CD14-positive monocyte (primary cell): ENCODE data around the gene ZIC2. TPM values are rescaled to one million over a fixed set of nuclear protein-coding genes. Genes with fewer than 3 reads are reported as not detected.
"Not testable (repeated sequence)": the region's sequence is repeated elsewhere in the genome, so short reads cannot be mapped to it uniquely, and the experiment has no call there.

Experiments
- DNase-seq, 3 donors: peaks; one replicate each; pipeline ENCODE4 v3.0.0-alpha.2; 2011 to 2022
- H2AFZ ChIP-seq: 2 replicates; pipeline ENCODE4 v1.6.0; 2012; ENCODE audit warnings: mild to moderate bottlenecking, low read depth, low read length, inconsistent platforms; ENCODE audit not compliant: insufficient read depth, poor library complexity, severe bottlenecking
- H3K27ac ChIP-seq, 2 donors: 1 replicate in 1 of 2; 2 replicates in 1 of 2; pipeline ENCODE4 v1.5.1; 2012 to 2013; ENCODE audit warnings: low read length in 2 of 2, control low read depth in 1 of 2, inconsistent platforms in 1 of 2, low read depth in 1 of 2, mild to moderate bottlenecking in 1 of 2
- H3K27me3 ChIP-seq, 2 donors: one replicate each; pipeline versions ENCODE4 v1.6.0 to v1.6.1; 2011 to 2013; ENCODE audit warnings: low read length in 2 of 2; ENCODE audit not compliant: control insufficient read depth in 2 of 2, insufficient read depth in 2 of 2
- H3K36me3 ChIP-seq, 2 donors: replicated peaks in 1 of 2; 1 replicate in 1 of 2; 2 replicates in 1 of 2; pipeline versions ENCODE4 v1.5.1 to v1.6.1; 2012 to 2013; ENCODE audit warnings: low read length in 2 of 2, control low read depth in 1 of 2, inconsistent platforms in 1 of 2, mild to moderate bottlenecking in 1 of 2; ENCODE audit not compliant: insufficient read depth in 2 of 2, control insufficient read depth in 1 of 2
- H3K4me1 ChIP-seq, 2 donors: 1 replicate in 1 of 2; 2 replicates in 1 of 2; pipeline versions ENCODE4 v1.5.1 to v1.6.1; 2012 to 2013; ENCODE audit warnings: low read length in 2 of 2, control low read depth in 1 of 2, inconsistent platforms in 1 of 2, mild to moderate bottlenecking in 1 of 2, moderate library complexity in 1 of 2; ENCODE audit not compliant: insufficient read depth in 2 of 2, control insufficient read depth in 1 of 2
- H3K4me2 ChIP-seq: replicated peaks from 2 replicates; pipeline ENCODE3; 2012; ENCODE audit warnings: low read length, moderate library complexity, mild to moderate bottlenecking; ENCODE audit not compliant: poor library complexity, severe bottlenecking; ENCODE audit errors: extremely low read depth
- H3K4me3 ChIP-seq, 3 experiments: fragments of 200-600 bp in 1 of 3; sonication (generic) in 1 of 3; replicated peaks in 1 of 3; 1 replicate in 2 of 3; 2 replicates in 1 of 3; pipeline ENCODE4 v1.5.1; 2011 to 2013; ENCODE audit warnings: low read length in 3 of 3, mild to moderate bottlenecking in 3 of 3, control low read depth in 2 of 3, low read depth in 2 of 3, inconsistent platforms in 1 of 3, moderate library complexity in 1 of 3
- H3K79me2 ChIP-seq: 2 replicates; pipeline ENCODE4 v1.6.0; 2012; ENCODE audit warnings: mild to moderate bottlenecking, control low read depth, inconsistent platforms, low read length, moderate library complexity; ENCODE audit not compliant: insufficient read depth
- H3K9ac ChIP-seq: 2 replicates; pipeline ENCODE4 v1.6.0; 2017; ENCODE audit warnings: low read length, mild to moderate bottlenecking; ENCODE audit not compliant: insufficient read depth, poor library complexity, severe bottlenecking
- H3K9me3 ChIP-seq, 2 donors: replicated peaks in 1 of 2; 1 replicate in 1 of 2; 2 replicates in 1 of 2; pipeline versions ENCODE4 v1.5.1 to v1.6.1; 2012 to 2013; ENCODE audit warnings: low read length in 2 of 2, control low read depth in 1 of 2; ENCODE audit not compliant: control insufficient read depth in 1 of 2, insufficient read depth in 1 of 2
- H4K20me1 ChIP-seq: 2 replicates; pipeline ENCODE4 v1.6.0; 2012; ENCODE audit warnings: mild to moderate bottlenecking, low read length, control low read depth, moderate library complexity; ENCODE audit not compliant: insufficient read depth
- H3K27ac Mint-ChIP-seq, 7 donors: one replicate each; pipeline ENCODE4 v1.8.0; 2020; ENCODE audit warnings: mild to moderate bottlenecking in 7 of 7, mixed read lengths in 7 of 7, moderate library complexity in 6 of 7, inconsistent platforms in 2 of 7
- H3K27me3 Mint-ChIP-seq, 3 donors: one replicate each; pipeline ENCODE4 v1.8.0; 2021 to 2022; ENCODE audit warnings: low read depth in 3 of 3, mild to moderate bottlenecking in 3 of 3, mixed read lengths in 3 of 3, moderate library complexity in 3 of 3, inconsistent platforms in 1 of 3
- H3K36me3 Mint-ChIP-seq, 2 donors: one replicate each; pipeline ENCODE4 v1.8.0; 2020; ENCODE audit warnings: mixed read lengths in 2 of 2, inconsistent platforms in 1 of 2, mild to moderate bottlenecking in 1 of 2
- H3K4me1 Mint-ChIP-seq: one replicate; pipeline ENCODE4 v1.8.0; 2020; ENCODE audit warnings: mild to moderate bottlenecking, mixed read lengths
- H3K4me3 Mint-ChIP-seq, 2 donors: one replicate each; pipeline ENCODE4 v1.8.0; 2020; ENCODE audit warnings: mild to moderate bottlenecking in 2 of 2, mixed read lengths in 2 of 2, moderate library complexity in 1 of 2
- H3K9me3 Mint-ChIP-seq, 7 donors: one replicate each; pipeline ENCODE4 v1.8.0; 2020 to 2022; ENCODE audit warnings: mixed read lengths in 7 of 7, mild to moderate bottlenecking in 6 of 7, moderate library complexity in 6 of 7, inconsistent platforms in 2 of 7
- CTCF ChIP-seq: fragments of 200-600 bp; IDR thresholded peaks from one replicate; pipeline ENCODE4 v1.8.0; 2022; ENCODE audit warnings: antibody characterized with exemption, mild to moderate bottlenecking
- WGBS: methylation state at CpG from one replicate; pipeline ENCODE4 v1.1.5; 2013; ENCODE audit warnings: missing lambda C conversion rate; ENCODE audit not compliant: insufficient coverage; 5-methylcytosine and 5-hydroxymethylcytosine counted together
- intact Hi-C, 2 donors: fragments of 100-400 bp; cut with micrococcal nuclease; formaldehyde crosslinking; loops; one replicate each; pipeline versions ENCODE4 v1.15.0 to v1.15.1; 2023
- polyA plus RNA-seq, 3 donors: library from polyadenylated mRNA; depleted of rRNA in 1 of 3; unstranded in 2 of 3; stranded (reverse) in 1 of 3; fragments of 300-500 nt in 2 of 3; fragments of >200 nt in 1 of 3; fragmentation: Illumina TruSeq in 2 of 3; gene quantifications; 1 replicate in 2 of 3; 2 replicates in 1 of 3; pipeline ENCODE4 v1.2.3, GENCODE V29; 2012 to 2021

ZIC2 gene
- polyA plus RNA-seq, 3 donors = not detected

GRCh38 chr13:100029933-100030332 is 48.3 kb downstream of the ZIC2 start:
- H3K27me3 Mint-ChIP-seq = peaks cover 12 to 16% (median 13%) of the 10 kb centered on the region in 3 donors
- no peak for TF ChIP-seq CTCF
- intact Hi-C loops = no loop called here

GRCh38 chr13:100032642-100033041 is 51.1 kb downstream of the ZIC2 start:
- H3K9me3 ChIP-seq, H3K27ac Mint-ChIP-seq, H3K36me3 Mint-ChIP-seq, H3K4me1 Mint-ChIP-seq, H3K27me3 ChIP-seq, H3K9ac ChIP-seq, H3K27ac ChIP-seq, H3K9me3 Mint-ChIP-seq, H3K79me2 ChIP-seq, H3K4me3 Mint-ChIP-seq, DNase-seq, H3K4me1 ChIP-seq, intact Hi-C loops, H3K36me3 ChIP-seq, H3K4me2 ChIP-seq, H3K4me3 ChIP-seq, H4K20me1 ChIP-seq, H2AFZ ChIP-seq: not testable (repeated sequence)
- H3K27me3 Mint-ChIP-seq = peaks cover 11 to 18% (median 15%) of the 10 kb centered on the region in 3 donors
- 92% methylated on average over 2 of the region's 9 CpGs for WGBS

More at GRCh38 chr13:100029933-100030332, 48.3 kb downstream of the ZIC2 start:
- Histone ChIP-seq H3K79me2 (no peaks in the 10 kb centered on the region), H3K27ac (no peak overlapping the region), H3K4me1 (no peaks in the 10 kb centered on the region), H3K4me2 (no peak overlapping the region), H4K20me1 (no peaks in the 10 kb centered on the region), H3K4me3 (no peak overlapping the region), H3K9ac (no peak overlapping the region), H2AFZ (no peak overlapping the region), H3K36me3 (no peaks in the 10 kb centered on the region), H3K27me3 (no peaks in the 10 kb centered on the region), H3K9me3 (no peaks in the 10 kb centered on the region)
- Mint-ChIP-seq H3K4me1 (no peaks in the 10 kb centered on the region), H3K4me3 (no peak overlapping the region), H3K27ac (no peak overlapping the region), H3K9me3 (peaks cover 0 to 6% (median 0%) of the 10 kb centered on the region in 7 donors), H3K36me3 (no peaks in the 10 kb centered on the region)
- no CpG with 5 or more reads among the region's 1 CpG for WGBS
- DNase-seq = no peak
